CD8-positive, alpha-beta memory T cell (primary cell): ENCODE results near the gene C3. TPM values are rescaled to one million over a fixed set of nuclear protein-coding genes. Genes with fewer than 3 reads are reported as not detected.

ENCODE experiments used
- CTCF ChIA-PET: fragments of 350-600 bp; sonication (Branson Sonifier 250); formaldehyde crosslinking; loops from one replicate; lab custom pipeline; 2021; ENCODE audit warnings: antibody characterized with exemption; lab: Charles Lee
- POLR2A ChIA-PET: fragments of 350-600 bp; sonication (Branson Sonifier 250); formaldehyde crosslinking; loops from one replicate; lab custom pipeline; 2021; ENCODE audit warnings: antibody characterized with exemption; lab: Charles Lee
- DNase-seq, 5 donors: peaks; one replicate each; pipeline versions ENCODE4 v3.0.0 to v3.0.0-alpha.2; 2020 to 2022; ENCODE audit warnings: mixed read lengths in 1 of 5
- H3K27ac ChIP-seq: one replicate; pipeline ENCODE4 v1.7.0; 2013; ENCODE audit warnings: low read depth, mild to moderate bottlenecking, low read length, moderate library complexity
- H3K27me3 ChIP-seq: 2 replicates; pipeline ENCODE4 v1.7.0; 2013; ENCODE audit warnings: low read length, mild to moderate bottlenecking; ENCODE audit not compliant: insufficient read depth, poor library complexity, severe bottlenecking
- H3K36me3 ChIP-seq: 2 replicates; pipeline ENCODE4 v1.7.0; 2013; ENCODE audit warnings: mild to moderate bottlenecking, low read length, moderate library complexity; ENCODE audit not compliant: insufficient read depth
- H3K4me1 ChIP-seq: 2 replicates; pipeline ENCODE4 v1.7.0; 2013; ENCODE audit warnings: mild to moderate bottlenecking, low read length, moderate library complexity; ENCODE audit not compliant: insufficient read depth
- H3K4me3 ChIP-seq: 2 replicates; pipeline ENCODE4 v1.7.0; 2013; ENCODE audit warnings: mild to moderate bottlenecking, low read length
- H3K9me3 ChIP-seq: 2 replicates; pipeline ENCODE4 v1.7.0; 2013; ENCODE audit warnings: mild to moderate bottlenecking, low read length
- H3K27ac Mint-ChIP-seq, 8 donors: one replicate each; pipeline ENCODE4 v1.8.0; 2020 to 2021; ENCODE audit warnings: mixed read lengths in 8 of 8, mild to moderate bottlenecking in 6 of 8, inconsistent platforms in 3 of 8, moderate library complexity in 3 of 8
- H3K27me3 Mint-ChIP-seq, 2 donors: one replicate each; pipeline ENCODE4 v1.8.0; 2020 to 2021; ENCODE audit warnings: mixed read lengths in 2 of 2, mild to moderate bottlenecking in 1 of 2, moderate library complexity in 1 of 2
- H3K36me3 Mint-ChIP-seq, 3 donors: one replicate each; pipeline ENCODE4 v1.8.0; 2020 to 2021; ENCODE audit warnings: mixed read lengths in 3 of 3, inconsistent platforms in 1 of 3, mild to moderate bottlenecking in 1 of 3
- H3K4me1 Mint-ChIP-seq, 3 donors: one replicate each; pipeline ENCODE4 v1.8.0; 2020 to 2021; ENCODE audit warnings: mixed read lengths in 3 of 3, inconsistent platforms in 1 of 3, mild to moderate bottlenecking in 1 of 3
- H3K4me3 Mint-ChIP-seq, 7 donors: one replicate each; pipeline ENCODE4 v1.8.0; 2020 to 2021; ENCODE audit warnings: mixed read lengths in 7 of 7, mild to moderate bottlenecking in 6 of 7, moderate library complexity in 4 of 7, inconsistent platforms in 2 of 7
- H3K9me3 Mint-ChIP-seq, 5 donors: one replicate each; pipeline ENCODE4 v1.8.0; 2020 to 2022; ENCODE audit warnings: mixed read lengths in 5 of 5, mild to moderate bottlenecking in 3 of 5, moderate library complexity in 2 of 5, inconsistent platforms in 1 of 5
- polyA plus RNA-seq: library from polyadenylated mRNA; unstranded; fragments of 300-500 nt; fragmentation: Illumina TruSeq; gene quantifications from one replicate; pipeline ENCODE4 v1.2.3, GENCODE V29; 2021
- total RNA-seq, 2 experiments: library from RNA; stranded (reverse); gene quantifications; one replicate each; pipeline ENCODE4 v1.2.3, GENCODE V29; 2021

The C3 gene
- total and polyA plus RNA-seq, 3 experiments from 2014 or later, result 1.6 to 1.7 TPM; not detected in 1

DNA sequence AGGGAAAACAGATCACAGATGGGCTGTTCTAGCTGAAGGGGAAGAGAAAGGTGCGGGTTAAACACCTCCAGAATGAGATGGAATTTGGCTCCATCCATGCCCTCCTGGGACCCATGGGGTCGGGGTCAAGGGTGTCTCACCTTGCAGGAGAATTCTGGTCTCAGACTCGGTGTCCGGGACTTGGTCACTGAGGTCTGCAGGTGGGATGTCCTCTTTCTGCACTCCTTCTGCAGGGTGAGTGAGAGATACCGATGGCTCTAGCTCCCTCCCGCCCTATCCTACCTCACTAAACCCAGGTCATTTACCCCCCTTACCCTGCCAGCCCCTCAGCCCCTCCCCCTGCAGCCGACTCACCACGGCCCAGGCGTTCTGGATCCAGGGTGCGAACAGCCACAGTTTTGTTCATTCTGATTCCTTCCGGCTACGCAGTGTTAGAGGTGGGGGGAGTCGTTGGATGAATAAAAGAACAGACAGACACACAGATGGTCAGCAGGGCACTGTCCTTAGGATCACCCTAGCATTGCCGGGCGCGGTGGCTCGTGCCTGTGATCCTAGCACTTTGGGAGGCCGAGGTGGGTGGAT is 24.1 kb downstream of the C3 start:
- no peak overlapping the region for H3K4me3 Mint-ChIP-seq
- peaks cover 2 to 7% (median 4%) of the 10 kb centered on the region in 3 donors for H3K4me1 Mint-ChIP-seq
- Histone ChIP-seq H3K9me3 (no peaks in the 10 kb centered on the region), H3K27me3 (no peaks in the 10 kb centered on the region), H3K4me1 (no peaks in the 10 kb centered on the region), H3K4me3 (no peak overlapping the region), H3K27ac (no peak overlapping the region), H3K36me3 (no peaks in the 10 kb centered on the region)
- CTCF ChIA-PET, result no interaction called here
- POLR2A ChIA-PET, result no interaction called here
- no peaks in the 10 kb centered on the region for H3K27me3 Mint-ChIP-seq
- H3K9me3 Mint-ChIP-seq, result no peaks in the 10 kb centered on the region
- no peak overlapping the region for H3K27ac Mint-ChIP-seq
- no peak for DNase-seq
- no peaks in the 10 kb centered on the region for H3K36me3 Mint-ChIP-seq

- H3K4me1 ChIP-seq, result no peaks in the 10 kb centered on the region
- no peak overlapping the region for H3K27ac ChIP-seq
- POLR2A ChIA-PET, result no interaction called here
- CTCF ChIA-PET, result no interaction called here
- no peaks in the 10 kb centered on the region for H3K27me3 Mint-ChIP-seq
- DNase-seq, result no peak
- H3K9me3 ChIP-seq, result no peaks in the 10 kb centered on the region
- peak overlapping the region in 1 of 8 donors; percentile 9 for H3K27ac Mint-ChIP-seq
- H3K9me3 Mint-ChIP-seq, result no peaks in the 10 kb centered on the region
- no peaks in the 10 kb centered on the region for H3K36me3 ChIP-seq
- no peak overlapping the region for H3K4me3 Mint-ChIP-seq
- no peaks in the 10 kb centered on the region for H3K27me3 ChIP-seq
- no peaks in the 10 kb centered on the region for H3K36me3 Mint-ChIP-seq
- H3K4me1 Mint-ChIP-seq, result peaks cover 2 to 7% (median 4%) of the 10 kb centered on the region in 3 donors
- H3K4me3 ChIP-seq, result no peak overlapping the region
Observed at GRCh38 chr19:6694147-6694815, 26.2 kb downstream of the C3 start.

- H3K27me3 ChIP-seq, result no peaks in the 10 kb centered on the region
- Mint-ChIP-seq H3K4me1 (peaks cover 3 to 7% (median 5%) of the 10 kb centered on the region in 3 donors), H3K4me3 (no peak overlapping the region), H3K36me3 (no peaks in the 10 kb centered on the region), H3K27me3 (no peaks in the 10 kb centered on the region), H3K27ac (peak overlapping the region in 1 of 8 donors; percentile 88), H3K9me3 (no peaks in the 10 kb centered on the region)
- CTCF ChIA-PET, result no interaction called here
- H3K4me1 ChIP-seq, result no peaks in the 10 kb centered on the region
- DNase-seq, result no peak
- H3K4me3 ChIP-seq, result no peak overlapping the region
- H3K36me3 ChIP-seq, result no peaks in the 10 kb centered on the region
- POLR2A ChIA-PET, result no interaction called here
- H3K27ac ChIP-seq, result no peak overlapping the region
- no peaks in the 10 kb centered on the region for H3K9me3 ChIP-seq
Observed at GRCh38 chr19:6693681-6694080, 26.8 kb downstream of the C3 start.

DNA sequence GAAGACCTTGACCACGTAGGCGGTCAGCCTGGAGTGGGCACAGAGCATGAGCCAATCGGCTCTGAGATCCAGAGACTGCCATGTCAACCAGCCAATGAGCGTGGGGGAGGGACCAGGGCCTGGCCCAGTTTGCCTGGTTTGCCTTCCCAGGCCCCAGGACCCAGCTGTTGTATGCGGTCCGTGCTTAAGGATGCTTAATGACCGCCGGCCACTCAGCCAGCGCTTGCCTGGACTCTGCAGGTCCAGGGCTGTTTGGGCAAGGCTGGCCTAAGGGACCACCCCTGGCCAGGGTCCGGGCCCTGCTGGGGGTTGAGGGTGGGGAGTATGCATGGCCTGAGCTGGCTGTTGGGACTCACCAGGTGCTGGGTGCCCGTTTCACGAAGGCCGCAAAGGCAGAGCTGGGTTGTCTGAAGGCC is 27.4 kb downstream of the C3 start:
- no peaks in the 10 kb centered on the region for H3K36me3 ChIP-seq
- no peaks in the 10 kb centered on the region for H3K27me3 ChIP-seq
- no peak overlapping the region for H3K27ac ChIP-seq
- H3K4me1 ChIP-seq, result no peaks in the 10 kb centered on the region
- no peaks in the 10 kb centered on the region for H3K36me3 Mint-ChIP-seq
- H3K4me1 Mint-ChIP-seq, result peaks cover 4 to 7% (median 7%) of the 10 kb centered on the region in 3 donors
- H3K9me3 Mint-ChIP-seq, result no peaks in the 10 kb centered on the region
- no peak overlapping the region for H3K4me3 ChIP-seq
- no peak for DNase-seq
- H3K9me3 ChIP-seq, result no peaks in the 10 kb centered on the region
- no peaks in the 10 kb centered on the region for H3K27me3 Mint-ChIP-seq
- no peak overlapping the region for H3K4me3 Mint-ChIP-seq
- ChIA-PET CTCF (no interaction called here), POLR2A (no interaction called here)
- H3K27ac Mint-ChIP-seq, result no peak overlapping the region

GRCh38 chr19:6692027-6692426 is 28.4 kb downstream of the C3 start:
- no peaks in the 10 kb centered on the region for H3K36me3 ChIP-seq
- Mint-ChIP-seq H3K27me3 (no peaks in the 10 kb centered on the region), H3K27ac (no peak overlapping the region), H3K9me3 (no peaks in the 10 kb centered on the region), H3K4me3 (no peak overlapping the region), H3K36me3 (no peaks in the 10 kb centered on the region), H3K4me1 (peaks cover under 1 to 4% (median 1%) of the 10 kb centered on the region in 3 donors)
- DNase-seq, result no peak
- H3K27me3 ChIP-seq, result no peaks in the 10 kb centered on the region
- no peaks in the 10 kb centered on the region for H3K9me3 ChIP-seq
- CTCF ChIA-PET, result no interaction called here
- no peak overlapping the region for H3K4me3 ChIP-seq
- H3K4me1 ChIP-seq, result no peaks in the 10 kb centered on the region
- no peak overlapping the region for H3K27ac ChIP-seq
- POLR2A ChIA-PET, result no interaction called here

DNA sequence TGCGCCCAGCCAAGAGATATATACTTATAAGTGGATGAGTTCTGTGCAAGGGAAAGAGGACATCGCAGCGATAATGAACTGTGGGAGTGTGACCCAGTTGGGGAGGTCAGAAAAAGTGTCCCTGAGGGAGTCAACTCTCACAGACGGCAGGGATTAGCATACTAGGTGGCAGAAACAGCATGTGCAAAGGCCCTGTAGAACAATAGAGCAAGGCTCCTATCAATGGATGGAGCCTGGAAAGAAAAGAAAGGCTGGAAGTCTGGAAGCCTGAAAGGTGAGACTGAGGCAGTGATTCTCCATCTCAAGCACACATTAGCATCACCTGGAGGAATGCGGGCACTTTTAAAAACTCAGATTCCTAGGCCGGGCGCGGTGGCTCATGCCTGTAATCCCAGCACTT is 29.1 kb downstream of the C3 start:
- H3K4me3 ChIP-seq, result no peak overlapping the region
- CTCF ChIA-PET, result no interaction called here
- no peaks in the 10 kb centered on the region for H3K36me3 ChIP-seq
- no peaks in the 10 kb centered on the region for H3K9me3 Mint-ChIP-seq
- H3K4me1 ChIP-seq, result no peaks in the 10 kb centered on the region
- peaks cover 0 to 4% (median 1%) of the 10 kb centered on the region in 3 donors for H3K4me1 Mint-ChIP-seq
- H3K4me3 Mint-ChIP-seq, result no peak overlapping the region
- no peak overlapping the region for H3K27ac Mint-ChIP-seq
- POLR2A ChIA-PET, result no interaction called here
- DNase-seq, result no peak
- no peaks in the 10 kb centered on the region for H3K27me3 Mint-ChIP-seq
- H3K9me3 ChIP-seq, result no peaks in the 10 kb centered on the region
- H3K36me3 Mint-ChIP-seq, result no peaks in the 10 kb centered on the region
- H3K27me3 ChIP-seq, result no peaks in the 10 kb centered on the region
- H3K27ac ChIP-seq, result no peak overlapping the region

DNA sequence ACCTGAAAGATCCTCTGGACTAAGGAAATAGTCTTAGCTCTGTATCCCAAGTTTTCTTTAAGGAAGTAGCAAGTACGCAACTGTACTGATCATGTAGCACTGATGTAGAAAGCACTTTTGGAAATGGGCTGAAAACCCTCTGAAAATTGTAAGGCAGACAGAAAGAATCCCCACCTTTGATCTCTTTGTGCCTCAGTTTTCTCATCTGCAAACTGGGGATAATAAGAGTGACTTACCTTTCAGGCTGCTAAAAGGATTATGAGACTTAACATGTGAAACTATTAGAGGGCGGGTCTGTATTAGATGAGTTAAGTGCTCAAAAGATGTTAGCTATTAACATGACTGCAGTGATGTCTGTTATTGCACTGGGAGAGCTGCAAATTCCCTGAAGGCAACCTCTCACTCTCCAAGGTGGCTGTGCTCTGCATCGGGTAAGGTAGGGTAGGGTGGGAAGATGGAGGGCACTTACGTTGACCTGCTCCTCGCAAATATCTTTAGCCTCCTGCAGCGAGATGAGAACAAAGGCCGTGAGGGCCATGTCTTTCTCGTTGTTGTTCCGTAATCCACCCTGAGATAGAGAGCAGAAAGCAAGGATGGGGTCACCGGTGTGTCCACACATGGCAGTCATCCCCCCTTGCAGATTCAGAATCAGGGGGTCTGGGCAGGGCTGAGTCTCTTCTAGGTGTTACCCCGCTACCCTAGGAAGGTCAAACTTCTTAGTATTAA is 30.1 kb downstream of the C3 start:
- H3K27me3 Mint-ChIP-seq, result no peaks in the 10 kb centered on the region
- no peaks in the 10 kb centered on the region for H3K9me3 Mint-ChIP-seq
- no peak overlapping the region for H3K4me3 Mint-ChIP-seq
- POLR2A ChIA-PET, result no interaction called here
- Histone ChIP-seq H3K36me3 (no peaks in the 10 kb centered on the region), H3K27me3 (no peaks in the 10 kb centered on the region), H3K9me3 (no peaks in the 10 kb centered on the region), H3K4me3 (no peak overlapping the region), H3K27ac (no peak overlapping the region), H3K4me1 (no peaks in the 10 kb centered on the region)
- no peak overlapping the region for H3K27ac Mint-ChIP-seq
- no peaks in the 10 kb centered on the region for H3K36me3 Mint-ChIP-seq
- DNase-seq, result no peak
- CTCF ChIA-PET, result no interaction called here
- H3K4me1 Mint-ChIP-seq, result peaks cover 0 to 4% (median 1%) of the 10 kb centered on the region in 3 donors

DNA sequence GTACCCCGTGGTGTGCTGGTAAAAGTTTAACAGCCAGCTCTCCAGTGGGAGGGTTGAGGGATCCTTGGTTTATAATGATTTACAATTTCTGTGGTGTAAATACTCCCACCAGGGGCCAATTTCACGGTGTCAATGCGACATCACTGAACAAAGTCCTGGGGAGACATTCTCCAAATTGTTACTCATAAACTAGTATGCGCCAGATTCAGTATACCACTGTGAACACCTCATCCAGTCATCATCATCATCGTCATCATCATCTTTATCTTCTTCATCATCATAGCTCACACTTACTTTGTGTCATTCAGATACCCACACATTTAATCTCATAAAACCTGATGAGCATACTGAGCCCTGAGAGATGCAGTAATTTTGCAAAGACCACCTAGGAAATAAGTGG is 33.3 kb downstream of the C3 start:
- H3K27me3 Mint-ChIP-seq, result no peaks in the 10 kb centered on the region
- H3K9me3 ChIP-seq, result no peaks in the 10 kb centered on the region
- no peak overlapping the region for H3K4me3 Mint-ChIP-seq
- H3K4me1 Mint-ChIP-seq, result peaks cover 0 to 4% (median 1%) of the 10 kb centered on the region in 3 donors
- no peak for DNase-seq
- no peaks in the 10 kb centered on the region for H3K4me1 ChIP-seq
- ChIA-PET POLR2A (no interaction called here), CTCF (interaction anchor here (1.4 kb wide), 1 partner anchor 10 kb away, joined by 3 read pairs; no protein-coding TSS in a partner anchor)
- H3K36me3 Mint-ChIP-seq, result no peaks in the 10 kb centered on the region
- H3K9me3 Mint-ChIP-seq, result no peaks in the 10 kb centered on the region
- H3K36me3 ChIP-seq, result no peaks in the 10 kb centered on the region
- peak overlapping the region in 1 of 8 donors; percentile 10 for H3K27ac Mint-ChIP-seq
- H3K27me3 ChIP-seq, result no peaks in the 10 kb centered on the region
- H3K27ac ChIP-seq, result no peak overlapping the region
- H3K4me3 ChIP-seq, result no peak overlapping the region
